Gastrocnemius medialis (tissue), 4 donors: ENCODE data around the gene ANKH.

Experiments used
- POLR2A ChIP-seq, 2 donors: fragments of 450-650 bp; IDR thresholded peaks; one replicate each; pipeline ENCODE4 v1.6.1; 2017; ENCODE audit warnings: antibody characterized with exemption in 2 of 2, mild to moderate bottlenecking in 2 of 2, moderate library complexity in 2 of 2
- TF ChIP-seq, protein P1 (sequence below), 5 experiments: fragments of 450-650 bp in 3 of 5; fragments of 200-600 bp in 2 of 5; sonication (generic) in 2 of 5; IDR thresholded peaks in 4 of 5; conservative IDR thresholded peaks in 1 of 5; 1 replicate in 4 of 5; 2 replicates in 1 of 5; pipeline ENCODE4 v1.5.1; 2016 to 2019; ENCODE audit warnings: antibody characterized with exemption in 5 of 5, mild to moderate bottlenecking in 3 of 5, moderate library complexity in 3 of 5

- TF ChIP-seq, protein P1, sequence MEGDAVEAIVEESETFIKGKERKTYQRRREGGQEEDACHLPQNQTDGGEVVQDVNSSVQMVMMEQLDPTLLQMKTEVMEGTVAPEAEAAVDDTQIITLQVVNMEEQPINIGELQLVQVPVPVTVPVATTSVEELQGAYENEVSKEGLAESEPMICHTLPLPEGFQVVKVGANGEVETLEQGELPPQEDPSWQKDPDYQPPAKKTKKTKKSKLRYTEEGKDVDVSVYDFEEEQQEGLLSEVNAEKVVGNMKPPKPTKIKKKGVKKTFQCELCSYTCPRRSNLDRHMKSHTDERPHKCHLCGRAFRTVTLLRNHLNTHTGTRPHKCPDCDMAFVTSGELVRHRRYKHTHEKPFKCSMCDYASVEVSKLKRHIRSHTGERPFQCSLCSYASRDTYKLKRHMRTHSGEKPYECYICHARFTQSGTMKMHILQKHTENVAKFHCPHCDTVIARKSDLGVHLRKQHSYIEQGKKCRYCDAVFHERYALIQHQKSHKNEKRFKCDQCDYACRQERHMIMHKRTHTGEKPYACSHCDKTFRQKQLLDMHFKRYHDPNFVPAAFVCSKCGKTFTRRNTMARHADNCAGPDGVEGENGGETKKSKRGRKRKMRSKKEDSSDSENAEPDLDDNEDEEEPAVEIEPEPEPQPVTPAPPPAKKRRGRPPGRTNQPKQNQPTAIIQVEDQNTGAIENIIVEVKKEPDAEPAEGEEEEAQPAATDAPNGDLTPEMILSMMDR (IDR thresholded peaks at IDR 0.05 in 4 of 5, conservative IDR thresholded peaks at IDR 0.05 in 1 of 5): no peak
- TF ChIP-seq POLR2A (IDR thresholded peaks at IDR 0.05): no peak
These were observed 186.8 kb downstream of the ANKH start for GRCh38 chr5:14684757-14685156.
